ENCODE measurements around the gene PRRC2A.

The PRRC2A gene

DNA sequence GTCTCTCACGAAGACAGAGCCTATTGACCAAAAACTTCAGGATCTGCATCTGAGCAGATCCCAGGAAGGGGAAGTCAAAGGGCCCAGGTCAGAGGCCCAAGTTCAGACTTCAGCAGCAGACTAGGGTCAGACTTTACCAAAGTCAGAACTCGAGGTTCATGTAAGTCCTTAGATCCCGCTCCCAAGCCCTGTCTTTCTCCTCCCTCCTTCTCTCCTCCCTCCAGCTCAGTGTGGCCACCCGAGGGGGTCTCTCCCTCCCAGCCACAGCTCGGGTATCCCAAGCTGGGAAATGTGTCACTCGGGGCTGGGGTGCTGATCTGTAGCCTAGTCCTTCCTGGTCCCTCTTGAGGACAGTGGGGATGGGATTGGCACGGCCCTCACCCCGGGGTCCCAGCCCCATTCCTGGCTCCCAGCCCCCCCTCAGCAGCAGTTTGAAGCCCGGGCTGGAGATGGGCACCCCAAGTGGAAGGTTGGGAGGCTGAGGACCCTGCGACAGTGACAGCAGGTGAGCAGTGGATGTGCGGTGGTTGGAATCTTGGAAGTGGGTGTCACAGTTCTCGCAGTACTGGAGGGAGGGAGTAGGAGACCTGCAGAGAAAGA lies 41.7 kb downstream of the PRRC2A start:
- H3K36me3 ChIP-seq (ENCODE audit: insufficient read depth) = no peaks in the 10 kb centered on the region; the same call in 1 of the 2 replicates
- TF ChIP-seq, protein P1, sequence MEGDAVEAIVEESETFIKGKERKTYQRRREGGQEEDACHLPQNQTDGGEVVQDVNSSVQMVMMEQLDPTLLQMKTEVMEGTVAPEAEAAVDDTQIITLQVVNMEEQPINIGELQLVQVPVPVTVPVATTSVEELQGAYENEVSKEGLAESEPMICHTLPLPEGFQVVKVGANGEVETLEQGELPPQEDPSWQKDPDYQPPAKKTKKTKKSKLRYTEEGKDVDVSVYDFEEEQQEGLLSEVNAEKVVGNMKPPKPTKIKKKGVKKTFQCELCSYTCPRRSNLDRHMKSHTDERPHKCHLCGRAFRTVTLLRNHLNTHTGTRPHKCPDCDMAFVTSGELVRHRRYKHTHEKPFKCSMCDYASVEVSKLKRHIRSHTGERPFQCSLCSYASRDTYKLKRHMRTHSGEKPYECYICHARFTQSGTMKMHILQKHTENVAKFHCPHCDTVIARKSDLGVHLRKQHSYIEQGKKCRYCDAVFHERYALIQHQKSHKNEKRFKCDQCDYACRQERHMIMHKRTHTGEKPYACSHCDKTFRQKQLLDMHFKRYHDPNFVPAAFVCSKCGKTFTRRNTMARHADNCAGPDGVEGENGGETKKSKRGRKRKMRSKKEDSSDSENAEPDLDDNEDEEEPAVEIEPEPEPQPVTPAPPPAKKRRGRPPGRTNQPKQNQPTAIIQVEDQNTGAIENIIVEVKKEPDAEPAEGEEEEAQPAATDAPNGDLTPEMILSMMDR (conservative IDR thresholded peaks at IDR 0.05; ENCODE audit: low read depth, low read length) = no peak
- H3K9ac ChIP-seq = no peak overlapping the region

DNA sequence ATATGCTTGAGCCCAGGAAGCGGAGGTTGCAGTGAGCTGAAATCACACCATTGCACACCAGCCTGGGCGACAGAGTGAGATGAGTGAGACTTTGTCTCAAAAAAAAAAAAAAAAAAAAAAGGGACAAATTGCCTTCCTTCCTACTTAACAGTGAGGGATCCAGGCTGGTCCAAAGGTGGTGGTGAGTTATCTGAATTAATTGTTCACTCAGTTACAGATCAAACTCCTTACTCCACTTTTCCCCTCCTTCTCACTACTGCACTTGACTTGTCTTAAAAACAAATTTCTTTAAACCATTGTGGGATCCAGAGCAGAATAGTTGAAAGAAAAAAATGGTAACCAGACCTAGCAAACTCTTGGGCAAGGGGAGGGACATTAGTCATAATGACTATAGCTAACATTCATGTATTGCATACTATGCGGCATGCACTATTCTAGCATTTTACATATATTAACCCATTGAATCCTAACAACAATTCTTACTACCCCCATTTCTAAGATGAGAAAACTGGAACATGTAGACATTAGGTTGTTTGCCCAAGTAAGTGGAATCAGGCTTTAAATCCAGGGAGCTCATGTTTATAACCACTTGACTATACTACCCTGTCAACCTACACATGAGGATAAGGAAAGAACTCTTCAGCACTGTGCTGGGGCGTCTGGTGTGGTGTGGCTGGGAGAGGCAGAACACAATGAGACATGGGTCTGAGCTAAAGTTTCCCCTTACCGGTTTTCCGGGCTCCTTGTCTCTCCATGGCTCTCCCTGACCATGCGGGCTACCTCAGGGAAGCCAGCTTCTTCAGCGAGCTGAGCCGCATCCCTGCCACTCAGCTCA lies 42.8 kb downstream of the PRRC2A start:
- Histone ChIP-seq H3K27me3 (ENCODE audit: insufficient read depth, low read depth) (no peaks in the 10 kb centered on the region), H4K20me1 (ENCODE audit: insufficient read depth) (no peaks in the 10 kb centered on the region), H3K79me2 (ENCODE audit: insufficient read depth, low read depth) (peaks cover 57% of the 10 kb centered on the region), H3K27ac (no peak overlapping the region), H3K9ac (no peak overlapping the region; the same call in 1 of the 2 replicates), H3K4me3 (IDR thresholded peaks at IDR 0.05; ENCODE audit: insufficient read depth, low read depth, low read length) (no peak overlapping the region), H3K4me1 (ENCODE audit: low read depth, poor library complexity, severe bottlenecking) (peaks cover 55% of the 10 kb centered on the region), H2AFZ (ENCODE audit: low read depth) (no peak overlapping the region), H3K36me3 (ENCODE audit: insufficient read depth) (peaks cover 4% of the 10 kb centered on the region; the same call in 1 of the 2 replicates), H3K4me2 (peak overlapping the region; percentile 97)
- TF ChIP-seq, protein P1 (conservative IDR thresholded peaks at IDR 0.05; ENCODE audit: low read depth, low read length) = no peak

More for the DNA sequence above, 41.7 kb downstream of the PRRC2A start:
- Histone ChIP-seq H3K4me1 (ENCODE audit: low read depth, poor library complexity, severe bottlenecking) (peaks cover 51% of the 10 kb centered on the region), H4K20me1 (ENCODE audit: insufficient read depth) (no peaks in the 10 kb centered on the region), H3K27ac (no peak overlapping the region; the same call in 1 of the 2 replicates), H3K79me2 (ENCODE audit: insufficient read depth, low read depth) (peaks cover 47% of the 10 kb centered on the region), H3K4me3 (IDR thresholded peaks at IDR 0.05; ENCODE audit: insufficient read depth, low read depth, low read length) (no peak overlapping the region), H3K27me3 (ENCODE audit: insufficient read depth, low read depth) (no peaks in the 10 kb centered on the region), H3K4me2 (no peak overlapping the region), H2AFZ (ENCODE audit: low read depth) (no peak overlapping the region)

DNA sequence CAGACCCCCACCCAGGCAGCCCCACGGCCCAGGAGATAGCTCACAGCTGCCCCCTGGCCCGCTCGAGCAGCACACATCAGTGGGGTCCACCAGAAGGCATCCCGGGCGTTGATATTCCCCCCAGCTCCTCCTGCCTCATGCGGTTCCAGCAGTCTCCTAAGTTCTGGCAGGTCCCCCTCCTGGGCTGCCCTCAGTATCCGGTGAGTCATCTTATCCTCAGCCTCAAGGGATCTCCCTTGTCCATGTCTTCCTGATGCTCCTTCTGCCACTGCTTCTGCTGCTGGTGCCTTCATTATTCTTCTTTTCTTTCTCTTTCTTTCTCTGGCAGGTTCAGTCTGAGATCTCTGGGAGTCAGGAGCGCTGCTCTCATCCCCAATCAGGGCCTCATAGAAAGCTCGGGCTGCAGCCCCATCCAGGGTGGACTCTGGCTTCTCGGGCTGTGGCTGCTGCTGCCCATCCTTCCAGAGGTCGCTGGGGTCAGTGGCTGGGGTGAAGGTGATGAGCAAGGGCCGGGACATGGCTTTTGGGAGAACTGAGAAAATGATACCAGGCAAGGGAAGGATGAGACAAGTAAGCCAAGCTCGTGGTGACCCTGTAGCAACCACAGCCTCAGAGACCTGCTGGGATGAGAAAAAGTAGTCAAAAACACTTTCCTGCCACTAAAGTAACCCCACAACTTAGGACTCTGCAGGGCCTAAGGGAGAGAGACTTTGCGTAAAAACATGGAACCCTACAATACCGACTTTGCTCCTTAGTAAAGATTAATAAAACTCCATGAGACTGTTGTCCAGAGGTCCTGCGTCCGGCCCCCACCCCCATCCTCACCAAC lies 43.7 kb downstream of the PRRC2A start:
- TF ChIP-seq, protein P1 (conservative IDR thresholded peaks at IDR 0.05; ENCODE audit: low read depth, low read length) = no peak
- H3K79me2 ChIP-seq (ENCODE audit: insufficient read depth, low read depth) = peaks cover 54% of the 10 kb centered on the region
- no peaks in the 10 kb centered on the region for H4K20me1 ChIP-seq (ENCODE audit: insufficient read depth)
- peak overlapping the region; percentile 97 for H3K4me2 ChIP-seq
- peaks cover 4% of the 10 kb centered on the region; the same call in 1 of the 2 replicates for H3K36me3 ChIP-seq (ENCODE audit: insufficient read depth)
- H3K9ac ChIP-seq = peak overlapping the region; percentile 89; the same call in 1 of the 2 replicates
- peak overlapping the region; percentile 27; the same call in 1 of the 2 replicates for H2AFZ ChIP-seq (ENCODE audit: low read depth)
- no peaks in the 10 kb centered on the region for H3K27me3 ChIP-seq (ENCODE audit: insufficient read depth, low read depth)
- peak overlapping the region; percentile 54 for H3K4me3 ChIP-seq (IDR thresholded peaks at IDR 0.05; ENCODE audit: insufficient read depth, low read depth, low read length)
- peak overlapping the region; percentile 98 for H3K27ac ChIP-seq
- peaks cover 52% of the 10 kb centered on the region for H3K4me1 ChIP-seq (ENCODE audit: low read depth, poor library complexity, severe bottlenecking)

DNA sequence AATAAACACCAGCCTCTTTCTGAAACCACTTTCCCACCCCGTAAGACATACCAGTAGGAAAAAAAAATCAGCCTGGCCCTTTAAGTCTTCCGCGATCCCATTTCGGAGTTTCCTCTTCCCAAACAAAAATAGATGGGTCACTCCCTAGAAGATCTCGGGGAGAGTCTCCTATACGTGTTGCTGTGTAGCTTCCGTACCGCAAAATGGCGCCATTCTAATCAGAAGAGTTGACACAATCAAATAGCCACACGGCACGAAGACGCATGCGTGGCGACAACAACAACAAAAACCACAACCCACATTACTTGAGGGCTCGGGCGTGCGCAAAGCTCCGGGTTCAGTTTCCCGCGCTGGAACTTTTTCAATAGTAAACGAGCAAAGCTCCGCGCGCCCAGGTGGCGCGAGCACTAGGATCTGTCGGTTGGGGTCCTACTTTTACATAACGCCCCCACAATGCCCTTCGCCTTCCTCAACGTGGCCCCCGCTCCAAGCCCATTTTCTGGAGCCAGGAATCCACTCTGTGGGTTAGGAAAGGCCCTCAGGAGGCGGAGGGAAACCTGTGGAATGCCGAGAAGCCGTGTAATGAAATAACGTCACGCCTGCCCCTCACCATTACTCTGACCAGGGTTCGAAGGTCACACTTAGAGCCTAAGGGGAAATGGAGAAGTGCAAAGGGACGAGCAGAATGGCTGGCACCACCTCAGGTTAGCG lies 44.4 kb downstream of the PRRC2A start, which contains the start of gene GPANK1:
TSS of gene GPANK1 (minus strand) at position 208 of the 711 bp plus-strand sequence. CDS start 519 bp downstream, outside the sequence.
- H3K27me3 ChIP-seq (ENCODE audit: insufficient read depth, low read depth) = no peaks in the 10 kb centered on the region
- H3K4me1 ChIP-seq (ENCODE audit: low read depth, poor library complexity, severe bottlenecking) = peaks cover 44% of the 10 kb centered on the region
- peaks cover 46% of the 10 kb centered on the region for H3K79me2 ChIP-seq (ENCODE audit: insufficient read depth, low read depth)
- TF ChIP-seq, protein P1 (conservative IDR thresholded peaks at IDR 0.05; ENCODE audit: low read depth, low read length) = no peak
- peaks cover 4% of the 10 kb centered on the region; the same call in 1 of the 2 replicates for H3K36me3 ChIP-seq (ENCODE audit: insufficient read depth)
- peak within 1 kb of the TSS; percentile 98 for H3K27ac ChIP-seq
- H3K4me3 ChIP-seq (IDR thresholded peaks at IDR 0.05; ENCODE audit: insufficient read depth, low read depth, low read length) = peak within 1 kb of the TSS; percentile 54
- peak within 1 kb of the TSS; percentile 89 for H3K9ac ChIP-seq
- peak within 1 kb of the TSS; percentile 97 for H3K4me2 ChIP-seq
- H2AFZ ChIP-seq (ENCODE audit: low read depth) = peak within 1 kb of the TSS; percentile 27; the same call in 1 of the 2 replicates
- H4K20me1 ChIP-seq (ENCODE audit: insufficient read depth) = no peaks in the 10 kb centered on the region
